ENCODE data around the gene AKR1B1. TPM values are rescaled to one million over a fixed set of nuclear protein-coding genes. Genes with fewer than 3 reads are reported as not detected.

Gene AKR1B1
- total RNA-seq, 4 donors from 2014 or later: 106 to 183 (median 117) TPM

- H3K4me3 ChIP-seq: no peak overlapping the region
- 82 to 90% methylated on average over 4 of the region's 4 CpGs for WGBS, 2 donors
- peaks cover 0 to 15% (median 0%) of the 10 kb centered on the region in 4 donors for H3K4me1 ChIP-seq
- no peaks in the 10 kb centered on the region for H3K27me3 ChIP-seq
- no peak for DNase-seq (ENCODE audit: low spot score in 2 of 2)
- no peak for TF ChIP-seq CTCF (IDR thresholded peaks at IDR 0.05)
- TF ChIP-seq EP300 (IDR thresholded peaks at IDR 0.05): no peak
- H3K27ac ChIP-seq: no peak overlapping the region
- peaks cover 0 to 3% (median 0%) of the 10 kb centered on the region in 4 donors for H3K9me3 ChIP-seq
- H3K36me3 ChIP-seq: peaks cover 0 to 1% (median 0%) of the 10 kb centered on the region in 3 donors
Measured at GRCh38 chr7:134433430-134433829, 25.5 kb downstream of the AKR1B1 start.

DNA sequence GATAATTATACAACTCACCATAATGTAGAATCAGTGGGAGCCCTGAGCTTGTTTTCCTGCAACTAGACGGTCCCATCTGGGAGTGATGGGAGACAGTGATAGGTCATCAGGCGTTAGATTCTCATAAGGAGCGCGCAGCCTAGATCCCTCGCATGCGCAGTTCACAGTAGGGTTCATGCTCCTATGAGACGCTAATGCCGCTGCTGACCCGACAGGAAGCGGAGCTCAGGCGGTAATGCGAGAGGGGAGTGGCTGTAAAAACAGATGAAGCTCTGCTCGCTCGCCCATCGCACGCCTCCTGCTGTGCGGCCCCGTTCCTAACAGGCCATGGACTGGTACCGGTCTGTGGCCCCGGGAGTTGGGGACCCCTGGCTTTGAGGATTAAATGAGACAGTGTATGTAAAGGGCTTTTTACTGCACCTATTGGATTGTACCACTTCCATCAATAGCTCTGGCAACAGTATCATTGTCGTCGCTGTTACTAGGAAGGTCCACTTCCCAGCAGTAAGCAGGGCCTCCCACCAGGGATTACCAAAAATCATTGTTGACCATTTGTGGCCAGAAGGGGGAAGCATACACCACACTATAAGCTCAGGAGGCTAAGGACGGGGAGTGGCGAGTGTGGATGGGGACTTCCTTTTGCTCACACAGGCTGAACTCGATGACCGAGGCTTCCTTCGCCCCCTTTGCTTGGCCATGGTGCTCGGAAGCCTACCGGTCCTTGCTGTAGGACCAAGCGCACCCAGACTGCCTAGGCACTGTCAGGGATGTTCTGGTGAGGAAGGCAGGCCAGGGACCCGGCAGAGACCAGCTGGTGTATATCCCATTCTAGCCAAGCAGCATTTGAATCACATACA, 26.4 kb downstream of the AKR1B1 start:
- Histone ChIP-seq H3K4me3 (peak overlapping the region; percentile 18 to 46 (median 36)), H3K27ac (peak overlapping the region; percentile 38 to 79 (median 76)), H3K27me3 (no peaks in the 10 kb centered on the region), H3K36me3 (no peaks in the 10 kb centered on the region), H3K4me1 (peaks cover 0 to 15% (median 0%) of the 10 kb centered on the region in 4 donors), H3K9me3 (no peaks in the 10 kb centered on the region)
- DNase-seq (ENCODE audit: low spot score in 2 of 2): peak; percentile 69 to 90
- 6 to 13% methylated on average over 21 to 30 of the region's 31 CpGs for WGBS, 2 donors
- peak in 1 of 2 donors; percentile 38 for TF ChIP-seq EP300 (IDR thresholded peaks at IDR 0.05)
- TF ChIP-seq CTCF (IDR thresholded peaks at IDR 0.05): peak; percentile 54 to 97 (median 65)
- TF ChIP-seq POLR2A (IDR thresholded peaks at IDR 0.05): peak; percentile 31 to 45

DNA sequence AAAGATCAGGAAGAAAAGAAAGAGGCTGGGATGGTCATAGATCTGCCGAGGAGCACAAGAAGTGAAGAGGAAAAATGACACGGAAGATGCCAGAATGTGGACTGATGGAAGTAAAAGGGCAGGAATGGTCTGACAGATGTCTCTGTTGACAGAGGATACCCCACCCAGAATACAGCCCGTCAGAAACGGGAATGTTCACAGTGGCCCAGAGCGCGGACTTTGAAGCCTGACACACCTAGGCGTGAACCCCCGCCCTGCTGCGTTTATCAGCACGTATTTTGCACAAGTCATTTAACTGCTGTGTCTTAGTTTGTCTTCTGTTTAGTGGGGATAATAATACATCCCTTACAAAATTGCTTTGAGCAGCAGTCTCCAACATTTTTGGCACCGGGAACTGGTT, 27.1 kb downstream of the AKR1B1 start:
- no peak for TF ChIP-seq CTCF (IDR thresholded peaks at IDR 0.05)
- TF ChIP-seq EP300 (IDR thresholded peaks at IDR 0.05): no peak
- no peak for TF ChIP-seq POLR2A (IDR thresholded peaks at IDR 0.05)
- Histone ChIP-seq H3K9me3 (no peaks in the 10 kb centered on the region), H3K27me3 (no peaks in the 10 kb centered on the region), H3K27ac (peak overlapping the region; percentile 38 to 79 (median 76)), H3K4me1 (peaks cover 0 to 15% (median 0%) of the 10 kb centered on the region in 4 donors), H3K36me3 (no peaks in the 10 kb centered on the region), H3K4me3 (peak overlapping the region; percentile 18 to 46 (median 36))
- 63 to 76% methylated on average over 11 of the region's 11 CpGs for WGBS, 2 donors
- DNase-seq (ENCODE audit: low spot score in 2 of 2): no peak

DNA sequence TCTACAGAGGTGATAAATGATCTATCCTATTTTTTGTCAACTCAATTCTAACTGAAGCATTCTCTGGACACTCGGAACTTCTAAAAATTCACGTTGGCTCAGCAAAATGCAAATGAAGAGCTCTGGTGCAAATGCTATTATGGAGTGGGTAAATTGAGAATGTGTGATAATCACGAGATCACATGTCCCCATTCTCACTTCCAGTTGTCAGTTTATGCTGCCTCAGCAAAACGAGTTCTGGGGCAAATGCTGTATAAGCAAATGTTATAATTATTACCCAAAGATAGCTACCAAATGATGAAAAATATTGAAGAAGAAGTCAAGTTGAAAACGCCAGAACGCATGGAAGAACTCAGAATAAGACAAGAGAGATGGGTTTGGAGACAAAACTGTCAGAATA, 29.4 kb downstream of the AKR1B1 start:
- TF ChIP-seq EP300 (IDR thresholded peaks at IDR 0.05) (peak; percentile 18 to 55), POLR2A (IDR thresholded peaks at IDR 0.05) (no peak), CTCF (IDR thresholded peaks at IDR 0.05) (no peak)
- H3K36me3 ChIP-seq: no peaks in the 10 kb centered on the region
- no peak overlapping the region for H3K27ac ChIP-seq
- DNase-seq (ENCODE audit: low spot score in 2 of 2): no peak
- 61 to 65% methylated on average over 6 of the region's 6 CpGs for WGBS, 2 donors
- H3K4me1 ChIP-seq: peaks cover 0 to 15% (median 0%) of the 10 kb centered on the region in 4 donors
- no peaks in the 10 kb centered on the region for H3K9me3 ChIP-seq
- H3K4me3 ChIP-seq: no peak overlapping the region
- no peaks in the 10 kb centered on the region for H3K27me3 ChIP-seq

DNA sequence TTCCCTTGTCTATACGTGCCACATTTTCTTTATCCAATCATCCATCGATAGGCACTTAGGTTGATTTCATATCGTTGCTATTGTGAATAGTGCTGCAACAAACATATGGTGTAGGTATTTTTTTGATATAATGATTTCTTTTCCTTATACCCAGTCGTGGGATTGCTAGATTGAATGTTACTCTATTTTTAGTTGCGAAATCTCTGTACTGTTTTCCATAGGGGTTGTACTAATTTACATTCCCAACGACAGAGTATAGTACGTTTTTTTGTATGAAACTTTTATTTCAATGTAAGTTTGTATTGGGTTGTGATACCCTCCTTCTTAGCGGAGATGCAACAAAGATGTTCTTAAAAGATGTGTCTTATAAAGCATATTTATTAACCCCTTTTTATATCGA, 30.0 kb downstream of the AKR1B1 start:
- no peaks in the 10 kb centered on the region for H3K9me3 ChIP-seq
- 83 to 84% methylated on average over 9 of the region's 9 CpGs for WGBS, 2 donors

More for the DNA sequence above, 30.0 kb downstream of the AKR1B1 start:
- H3K4me3 ChIP-seq: no peak overlapping the region
- no peak overlapping the region for H3K27ac ChIP-seq
- H3K36me3 ChIP-seq: no peaks in the 10 kb centered on the region
- no peaks in the 10 kb centered on the region for H3K27me3 ChIP-seq
- TF ChIP-seq POLR2A (IDR thresholded peaks at IDR 0.05) (no peak), EP300 (IDR thresholded peaks at IDR 0.05) (no peak), CTCF (IDR thresholded peaks at IDR 0.05) (no peak)
- no peak for DNase-seq (ENCODE audit: low spot score in 2 of 2)
- peaks cover 0 to 15% (median 0%) of the 10 kb centered on the region in 4 donors for H3K4me1 ChIP-seq
